Kidney glomerular epithelial cell (primary cell): ENCODE measurements around the gene GPRIN3.
"Not testable (repeated sequence)": the region's sequence is repeated elsewhere in the genome, so short reads cannot be mapped to it uniquely, and the experiment has no call there.

Experiments
- DNase-seq: peaks from one replicate; lab custom pipeline; 2025; lab: John Stamatoyannopoulos, UW

Gene GPRIN3

GRCh38 chr4:89312066-89312465, 4.5 kb upstream of the GPRIN3 start:
- DNase-seq, result no peak

GRCh38 chr4:89311433-89311832, 3.8 kb upstream of the GPRIN3 start:
- no peak for DNase-seq

GRCh38 chr4:89309154-89309553, 1.6 kb upstream of the GPRIN3 start:
- DNase-seq, result not testable (repeated sequence)

GRCh38 chr4:89308161-89308500, 531 bp upstream of the GPRIN3 start:
- DNase-seq, result no peak

- no peak for DNase-seq
These were observed 488 bp downstream of the GPRIN3 start for GRCh38 chr4:89307178-89307445.

GRCh38 chr4:89306486-89307177, 968 bp downstream of the GPRIN3 start:
- DNase-seq, result no peak

- DNase-seq, result peak; percentile 29
These were observed 1.7 kb downstream of the GPRIN3 start for GRCh38 chr4:89305712-89306437.

- DNase-seq, result no peak
These were observed 2.6 kb downstream of the GPRIN3 start for GRCh38 chr4:89305028-89305427.

GRCh38 chr4:89303814-89304388, 3.7 kb downstream of the GPRIN3 start:
- DNase-seq, result no peak

- no peak for DNase-seq
These were observed 4.4 kb downstream of the GPRIN3 start for GRCh38 chr4:89303177-89303576.

GRCh38 chr4:89301902-89302301, 5.7 kb downstream of the GPRIN3 start:
- DNase-seq, result no peak

- DNase-seq, result no peak
These were observed 6.6 kb downstream of the GPRIN3 start for GRCh38 chr4:89301003-89301402.

- DNase-seq, result no peak
These were observed 7.1 kb downstream of the GPRIN3 start for GRCh38 chr4:89300499-89300898.

- DNase-seq, result no peak
These were observed 7.5 kb downstream of the GPRIN3 start for GRCh38 chr4:89300060-89300459.

- DNase-seq, result peak; percentile 72
These were observed 8.3 kb downstream of the GPRIN3 start for GRCh38 chr4:89299153-89299791.

- peak; percentile 71 for DNase-seq
These were observed 8.8 kb downstream of the GPRIN3 start for GRCh38 chr4:89298788-89299152.

- no peak for DNase-seq
These were observed 9.4 kb downstream of the GPRIN3 start for GRCh38 chr4:89298155-89298554.

GRCh38 chr4:89296896-89297295, 10.7 kb downstream of the GPRIN3 start:
- DNase-seq, result no peak

- no peak for DNase-seq
These were observed 11.2 kb downstream of the GPRIN3 start for GRCh38 chr4:89296399-89296798.

GRCh38 chr4:89295415-89295927, 12.1 kb downstream of the GPRIN3 start:
- DNase-seq, result no peak

GRCh38 chr4:89294573-89295269, 12.9 kb downstream of the GPRIN3 start:
- DNase-seq, result no peak

GRCh38 chr4:89293299-89293698, 14.3 kb downstream of the GPRIN3 start:
- DNase-seq, result no peak
